H9 (cell line): ENCODE data around the gene SERPINE1. TPM values are rescaled to one million over a fixed set of nuclear protein-coding genes. Genes with fewer than 3 reads are reported as not detected.
A peak's percentile ranks its signal among the peaks of the same experiment; 100 is the strongest.

ENCODE experiments used
- DNase-seq: peaks from one replicate; pipeline ENCODE4 v3.0.0-alpha.2; 2017
- H2AFZ ChIP-seq: one replicate; pipeline ENCODE4 v1.6.1; 2013; ENCODE audit warnings: mild to moderate bottlenecking, low read length, control low read depth, moderate library complexity
- H2AK5ac ChIP-seq: 2 replicates; pipeline ENCODE4 v1.6.1; 2013; ENCODE audit warnings: low read length, control low read depth, mixed read lengths; ENCODE audit not compliant: insufficient read length
- H2BK120ac ChIP-seq: one replicate; pipeline ENCODE4 v1.6.1; 2013; ENCODE audit warnings: low read depth, mild to moderate bottlenecking, low read length, control low read depth, inconsistent platforms; ENCODE audit not compliant: poor library complexity, severe bottlenecking
- H2BK12ac ChIP-seq: 2 replicates; pipeline ENCODE4 v1.6.1; 2013; ENCODE audit warnings: low read length, control low read depth, mixed read lengths, low read depth; ENCODE audit not compliant: insufficient read length
- H2BK15ac ChIP-seq: 2 replicates; pipeline ENCODE4 v1.6.1; 2013; ENCODE audit warnings: low read depth, low read length, control low read depth
- H2BK20ac ChIP-seq: one replicate; pipeline ENCODE4 v1.6.1; 2013; ENCODE audit warnings: low read depth, mild to moderate bottlenecking, low read length, control low read depth, inconsistent platforms; ENCODE audit not compliant: poor library complexity, severe bottlenecking
- H2BK5ac ChIP-seq: 2 replicates; pipeline ENCODE4 v1.6.1; 2013; ENCODE audit warnings: low read length, control low read depth, mixed read lengths; ENCODE audit not compliant: insufficient read length
- H3K14ac ChIP-seq: 2 replicates; pipeline ENCODE4 v1.6.1; 2013; ENCODE audit warnings: low read length, control low read depth; ENCODE audit not compliant: insufficient read depth
- H3K18ac ChIP-seq: 2 replicates; pipeline ENCODE4 v1.6.1; 2013; ENCODE audit warnings: low read depth, mild to moderate bottlenecking, mixed read lengths, low read length, control low read depth; ENCODE audit not compliant: insufficient read length
- H3K23ac ChIP-seq: 2 replicates; pipeline ENCODE4 v1.6.1; 2013; ENCODE audit warnings: low read length, control low read depth, mixed read lengths, low read depth; ENCODE audit not compliant: insufficient read length
- H3K23me2 ChIP-seq: 2 replicates; pipeline ENCODE4 v1.6.1; 2013; ENCODE audit warnings: low read depth, mild to moderate bottlenecking, mixed read lengths, low read length, control low read depth; ENCODE audit not compliant: insufficient read length, poor library complexity, severe bottlenecking
- H3K27ac ChIP-seq: 2 replicates; pipeline ENCODE4 v1.5.1; 2013; ENCODE audit warnings: low read length, control low read depth, mixed read lengths, low read depth; ENCODE audit not compliant: insufficient read length
- H3K27me3 ChIP-seq: 2 replicates; pipeline ENCODE4 v1.6.1; 2013; ENCODE audit warnings: low read length, control low read depth, inconsistent platforms; ENCODE audit not compliant: insufficient read depth
- H3K4ac ChIP-seq: 2 replicates; pipeline ENCODE4 v1.6.1; 2013; ENCODE audit warnings: low read depth, mild to moderate bottlenecking, control low read depth, inconsistent platforms, low read length, moderate library complexity
- H3K4me1 ChIP-seq: 2 replicates; pipeline ENCODE4 v1.6.1; 2013; ENCODE audit warnings: low read length, control low read depth, inconsistent platforms; ENCODE audit not compliant: insufficient read depth
- H3K4me2 ChIP-seq: 2 replicates; pipeline ENCODE4 v1.6.1; 2013; ENCODE audit warnings: low read length, control low read depth, mixed read lengths; ENCODE audit not compliant: insufficient read length, insufficient read depth
- H3K56ac ChIP-seq: 2 replicates; pipeline ENCODE4 v1.6.1; 2013; ENCODE audit warnings: low read depth, mild to moderate bottlenecking, mixed read lengths, low read length, control low read depth; ENCODE audit not compliant: insufficient read length
- H3K79me1 ChIP-seq: 2 replicates; pipeline ENCODE4 v1.6.1; 2013; ENCODE audit warnings: low read depth, mild to moderate bottlenecking, moderate library complexity, low read length, control low read depth, inconsistent platforms; ENCODE audit not compliant: insufficient read depth, poor library complexity, severe bottlenecking
- H3K79me2 ChIP-seq: 2 replicates; pipeline ENCODE4 v1.6.1; 2013; ENCODE audit warnings: low read length, control low read depth, inconsistent platforms; ENCODE audit not compliant: insufficient read depth
- H3K9ac ChIP-seq: 2 replicates; pipeline ENCODE4 v1.6.1; 2013; ENCODE audit warnings: low read length, control low read depth, mixed read lengths; ENCODE audit not compliant: insufficient read length; ENCODE audit errors: extremely low read depth
- H3K9me3 ChIP-seq: one replicate; pipeline ENCODE4 v1.6.1; 2013; ENCODE audit warnings: low read depth, low read length, inconsistent platforms; ENCODE audit not compliant: control insufficient read depth
- H3T11ph ChIP-seq: one replicate; pipeline ENCODE4 v1.6.1; 2013; ENCODE audit warnings: mild to moderate bottlenecking, low read length, control low read depth, inconsistent platforms
- H4K20me1 ChIP-seq: one replicate; pipeline ENCODE4 v1.6.1; 2013; ENCODE audit not compliant: control insufficient read depth, insufficient read length, insufficient read depth
- H4K5ac ChIP-seq: 2 replicates; pipeline ENCODE4 v1.6.1; 2013; ENCODE audit warnings: low read depth, mild to moderate bottlenecking, mixed read lengths, low read length, control low read depth; ENCODE audit not compliant: insufficient read length
- H4K8ac ChIP-seq: replicated peaks from 2 replicates; pipeline ENCODE4 v1.6.1; 2013; ENCODE audit warnings: low read length, control low read depth, mixed read lengths, low read depth; ENCODE audit not compliant: insufficient read length
- H4K91ac ChIP-seq: 2 replicates; pipeline ENCODE4 v1.6.1; 2013; ENCODE audit warnings: low read depth, mild to moderate bottlenecking, moderate library complexity, mixed read lengths, low read length, control low read depth; ENCODE audit not compliant: insufficient read length
- H3K27ac Mint-ChIP-seq, 3 experiments: 2 replicates in 2 of 3; 3 replicates in 1 of 3; pipeline ENCODE4 v1.8.0; 2020 to 2021; ENCODE audit warnings: mixed read lengths in 3 of 3, mild to moderate bottlenecking in 1 of 3, moderate library complexity in 1 of 3
- H3K27me3 Mint-ChIP-seq: 2 replicates; pipeline ENCODE4 v1.8.0; 2021; ENCODE audit warnings: low read depth, mild to moderate bottlenecking, moderate library complexity, mixed read lengths
- H3K36me3 Mint-ChIP-seq, 3 experiments: 2 replicates in 2 of 3; 3 replicates in 1 of 3; pipeline ENCODE4 v1.8.0; 2020 to 2021; ENCODE audit warnings: low read depth in 3 of 3, mixed read lengths in 3 of 3; ENCODE audit not compliant: insufficient read depth in 1 of 3
- H3K4me1 Mint-ChIP-seq, 2 experiments: 2 replicates each; pipeline ENCODE4 v1.8.0; 2020; ENCODE audit warnings: mixed read lengths in 2 of 2
- H3K4me3 Mint-ChIP-seq, 2 experiments: 2 replicates in 1 of 2; 3 replicates in 1 of 2; pipeline ENCODE4 v1.8.0; 2020 to 2021; ENCODE audit warnings: mild to moderate bottlenecking in 2 of 2, mixed read lengths in 2 of 2, moderate library complexity in 1 of 2
- H3K9me3 Mint-ChIP-seq, 2 experiments: 2 replicates in 1 of 2; 3 replicates in 1 of 2; pipeline ENCODE4 v1.8.0; 2020; ENCODE audit warnings: mild to moderate bottlenecking in 2 of 2, mixed read lengths in 2 of 2, moderate library complexity in 1 of 2
- CTCF ChIP-seq: fragments of 200-600 bp; sonication (generic); conservative IDR thresholded peaks from 3 replicates; pipeline ENCODE4 v1.8.0; 2021; ENCODE audit warnings: antibody characterized with exemption, mild to moderate bottlenecking
- WGBS: extraction: QIAGEN DNeasy Blood & Tissue Kit; methylation state at CpG from one replicate; pipeline ENCODE4 v1.1.7; 2013; ENCODE audit warnings: missing lambda C conversion rate, low lambda C conversion rate, mixed read lengths; ENCODE audit not compliant: insufficient read length; ENCODE audit errors: extremely low coverage; 5-methylcytosine and 5-hydroxymethylcytosine counted together
- total RNA-seq: library from RNA; stranded (reverse); gene quantifications from 2 replicates; pipeline ENCODE4 v1.2.1, GENCODE V29; 2021

The SERPINE1 gene
- total RNA-seq, 1 experiment from 2014 or later: 11.5 TPM

GRCh38 chr7:101140746-101141382 lies 14.0 kb downstream of the SERPINE1 start:
- no peaks in the 10 kb centered on the region; a peak in 1 of 5 replicates for H3K9me3 Mint-ChIP-seq
- no peak overlapping the region for H3T11ph ChIP-seq
- no peak overlapping the region for H3K56ac ChIP-seq
- no peaks in the 10 kb centered on the region for H3K79me2 ChIP-seq
- no peak overlapping the region for H3K14ac ChIP-seq
- H3K23ac ChIP-seq: no peak overlapping the region
- no peaks in the 10 kb centered on the region for H4K20me1 ChIP-seq
- H2BK20ac ChIP-seq: no peak overlapping the region
- no peak overlapping the region for H2BK5ac ChIP-seq
- H4K8ac ChIP-seq: no peak overlapping the region
- no peak overlapping the region for H2AFZ ChIP-seq
- no peak overlapping the region for H3K4me3 Mint-ChIP-seq
- peaks cover 3% of the 10 kb centered on the region for H3K23me2 ChIP-seq
- no peak overlapping the region for H3K4ac ChIP-seq
- no CpG with 5 or more reads among the region's 4 CpGs for WGBS
- H2BK12ac ChIP-seq: no peak overlapping the region
- no peaks in the 10 kb centered on the region for H3K27me3 Mint-ChIP-seq
- H3K36me3 Mint-ChIP-seq: peaks cover 0 to 12% (median 0%) of the 10 kb centered on the region in 3 experiments; a peak in 2 of 7 replicates
- H3K27me3 ChIP-seq: no peaks in the 10 kb centered on the region
- no peak for TF ChIP-seq CTCF
- no peak overlapping the region for H2BK120ac ChIP-seq
- no peak overlapping the region for H4K91ac ChIP-seq
- H3K79me1 ChIP-seq: no peaks in the 10 kb centered on the region
- no peak overlapping the region for H4K5ac ChIP-seq
- H3K4me2 ChIP-seq: no peak overlapping the region
- no peak overlapping the region for H3K9ac ChIP-seq
- no peaks in the 10 kb centered on the region for H3K9me3 ChIP-seq
- H3K27ac ChIP-seq: peak overlapping the region; percentile 23
- H3K27ac Mint-ChIP-seq: no peak overlapping the region; a peak in 1 of 7 replicates
- peaks cover 20 to 21% of the 10 kb centered on the region in 2 experiments for H3K4me1 Mint-ChIP-seq
- DNase-seq: no peak
- no peaks in the 10 kb centered on the region; the same call in 1 of the 2 replicates for H3K4me1 ChIP-seq
- H2BK15ac ChIP-seq: no peak overlapping the region
- H3K18ac ChIP-seq: no peak overlapping the region
- H2AK5ac ChIP-seq: no peak overlapping the region
